COLO668 (cell line): ENCODE measurements around the gene CCDC142.

ENCODE experiments used
- DNase-seq: peaks from one replicate; lab custom pipeline; 2025; ENCODE audit not compliant: unreplicated experiment; lab: John Stamatoyannopoulos, UW

CCDC142 gene

GRCh38 chr2:74425523-74425922, 57.3 kb downstream of the CCDC142 start:
- no peak for DNase-seq

- no peak for DNase-seq
These were observed 57.8 kb downstream of the CCDC142 start for GRCh38 chr2:74424995-74425406.

GRCh38 chr2:74424139-74424992, 58.4 kb downstream of the CCDC142 start:
- DNase-seq, result no peak
